GM06990 (cell line): Measurements from ENCODE around the gene TMEFF2.

Source experiments
- DNase-seq: peaks from one replicate; pipeline ENCODE4 v3.0.0-alpha.2; 2011; ENCODE audit not compliant: insufficient read length; ENCODE audit errors: extremely low read depth
- H3K27me3 ChIP-seq: replicated peaks from 2 replicates; pipeline ENCODE4 v1.6.0; 2011; ENCODE audit warnings: low read length; ENCODE audit not compliant: control insufficient read depth, insufficient read depth
- H3K36me3 ChIP-seq: 2 replicates; pipeline ENCODE4 v1.5.1; 2011; ENCODE audit warnings: low read length; ENCODE audit not compliant: control insufficient read depth, insufficient read depth
- H3K4me3 ChIP-seq: replicated peaks from 2 replicates; pipeline ENCODE4 v1.5.1; 2011; ENCODE audit warnings: low read depth, mild to moderate bottlenecking, control low read depth, low read length
- TF ChIP-seq, protein P1 (sequence below): IDR thresholded peaks from 2 replicates; pipeline ENCODE4 v1.5.1; 2011; ENCODE audit warnings: low read length, control low read depth, mild to moderate bottlenecking, inconsistent platforms; ENCODE audit not compliant: insufficient read depth, poor library complexity, severe bottlenecking

Gene TMEFF2

DNA sequence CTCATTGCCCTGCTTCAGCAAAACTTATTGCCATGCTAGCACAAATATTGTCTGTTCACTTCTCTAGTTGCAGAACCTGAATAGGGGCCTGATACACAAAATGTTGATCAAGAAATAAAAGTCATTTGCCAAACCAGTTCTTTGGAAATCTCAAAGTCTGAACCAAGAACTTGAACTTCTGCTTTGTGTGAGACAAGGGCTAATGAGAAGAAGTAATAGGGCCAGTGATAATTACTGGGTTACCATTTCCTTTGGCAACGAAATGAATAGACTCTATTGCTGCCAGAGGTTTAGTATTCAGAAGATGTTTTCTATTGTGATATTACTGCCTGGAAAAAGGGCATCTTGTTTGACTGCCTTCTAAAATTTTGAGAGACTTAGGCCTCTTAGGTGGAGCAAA is 35.0 kb downstream of the TMEFF2 start:
- no peak overlapping the region for H3K4me3 ChIP-seq
- DNase-seq = no peak
- no peaks in the 10 kb centered on the region for H3K36me3 ChIP-seq
- TF ChIP-seq, protein P1, sequence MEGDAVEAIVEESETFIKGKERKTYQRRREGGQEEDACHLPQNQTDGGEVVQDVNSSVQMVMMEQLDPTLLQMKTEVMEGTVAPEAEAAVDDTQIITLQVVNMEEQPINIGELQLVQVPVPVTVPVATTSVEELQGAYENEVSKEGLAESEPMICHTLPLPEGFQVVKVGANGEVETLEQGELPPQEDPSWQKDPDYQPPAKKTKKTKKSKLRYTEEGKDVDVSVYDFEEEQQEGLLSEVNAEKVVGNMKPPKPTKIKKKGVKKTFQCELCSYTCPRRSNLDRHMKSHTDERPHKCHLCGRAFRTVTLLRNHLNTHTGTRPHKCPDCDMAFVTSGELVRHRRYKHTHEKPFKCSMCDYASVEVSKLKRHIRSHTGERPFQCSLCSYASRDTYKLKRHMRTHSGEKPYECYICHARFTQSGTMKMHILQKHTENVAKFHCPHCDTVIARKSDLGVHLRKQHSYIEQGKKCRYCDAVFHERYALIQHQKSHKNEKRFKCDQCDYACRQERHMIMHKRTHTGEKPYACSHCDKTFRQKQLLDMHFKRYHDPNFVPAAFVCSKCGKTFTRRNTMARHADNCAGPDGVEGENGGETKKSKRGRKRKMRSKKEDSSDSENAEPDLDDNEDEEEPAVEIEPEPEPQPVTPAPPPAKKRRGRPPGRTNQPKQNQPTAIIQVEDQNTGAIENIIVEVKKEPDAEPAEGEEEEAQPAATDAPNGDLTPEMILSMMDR = no peak
- no peaks in the 10 kb centered on the region for H3K27me3 ChIP-seq

- Histone ChIP-seq H3K27me3 (no peaks in the 10 kb centered on the region), H3K4me3 (no peak overlapping the region), H3K36me3 (no peaks in the 10 kb centered on the region)
- DNase-seq = no peak
- TF ChIP-seq, protein P1 = no peak
Observed at GRCh38 chr2:192159208-192159607, 35.5 kb downstream of the TMEFF2 start.

GRCh38 chr2:192157776-192158175 is 37.0 kb downstream of the TMEFF2 start:
- H3K36me3 ChIP-seq = no peaks in the 10 kb centered on the region
- TF ChIP-seq, protein P1 = no peak

DNA sequence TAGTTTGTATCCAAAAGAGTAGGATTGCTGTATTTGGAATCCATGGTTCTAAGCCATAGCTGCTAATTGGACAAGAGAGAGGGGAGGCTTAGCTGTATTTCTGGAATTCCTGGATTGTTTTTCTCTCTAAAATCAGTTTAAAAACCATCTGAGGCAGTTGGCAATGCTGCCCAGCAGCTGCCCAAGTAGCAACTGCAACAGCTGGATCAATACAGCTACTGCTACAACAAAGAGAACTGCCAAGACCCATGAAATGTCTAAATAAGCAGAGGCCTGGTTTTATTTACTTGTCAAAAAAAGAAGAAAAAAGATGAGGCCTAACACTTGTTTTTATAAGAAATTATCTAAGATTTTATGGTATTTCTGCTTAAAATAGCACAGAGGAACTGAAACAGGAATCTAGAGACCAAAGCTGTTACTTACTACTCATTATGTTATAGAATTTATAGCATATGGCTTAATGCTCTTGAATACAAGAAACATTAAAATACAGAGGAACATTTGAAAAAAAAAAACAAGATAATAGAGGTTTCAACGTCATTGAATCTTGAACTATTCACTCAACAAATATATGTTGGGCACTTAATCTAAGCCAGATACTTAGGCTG is 39.1 kb downstream of the TMEFF2 start:
- H3K36me3 ChIP-seq = no peaks in the 10 kb centered on the region
- H3K27me3 ChIP-seq = no peaks in the 10 kb centered on the region
- DNase-seq = no peak
- H3K4me3 ChIP-seq = no peak overlapping the region
- TF ChIP-seq, protein P1 = no peak

More at GRCh38 chr2:192157776-192158175, 37.0 kb downstream of the TMEFF2 start:
- DNase-seq = no peak
- H3K4me3 ChIP-seq = no peak overlapping the region
- no peaks in the 10 kb centered on the region for H3K27me3 ChIP-seq

DNA sequence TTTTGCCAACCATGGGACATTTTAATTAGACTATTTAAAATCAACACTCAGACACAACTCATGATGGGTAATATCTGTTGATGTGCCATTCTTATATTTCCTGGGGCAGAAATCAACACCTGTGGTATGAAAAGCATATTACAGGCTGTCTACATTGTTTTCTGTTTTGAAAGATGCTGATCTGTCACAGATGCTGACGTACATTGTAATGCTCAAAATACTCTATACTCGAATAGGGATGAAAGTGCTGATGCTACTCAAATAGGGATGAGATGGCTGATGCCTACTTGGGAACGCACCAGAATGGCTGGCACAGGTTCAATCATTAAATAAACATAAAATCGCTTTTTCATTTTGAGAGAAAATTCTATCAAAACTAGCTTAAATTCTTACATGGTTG is 41.2 kb downstream of the TMEFF2 start:
- no peak for DNase-seq
- Histone ChIP-seq H3K27me3 (no peaks in the 10 kb centered on the region), H3K4me3 (no peak overlapping the region), H3K36me3 (no peaks in the 10 kb centered on the region)
- TF ChIP-seq, protein P1 = no peak

DNA sequence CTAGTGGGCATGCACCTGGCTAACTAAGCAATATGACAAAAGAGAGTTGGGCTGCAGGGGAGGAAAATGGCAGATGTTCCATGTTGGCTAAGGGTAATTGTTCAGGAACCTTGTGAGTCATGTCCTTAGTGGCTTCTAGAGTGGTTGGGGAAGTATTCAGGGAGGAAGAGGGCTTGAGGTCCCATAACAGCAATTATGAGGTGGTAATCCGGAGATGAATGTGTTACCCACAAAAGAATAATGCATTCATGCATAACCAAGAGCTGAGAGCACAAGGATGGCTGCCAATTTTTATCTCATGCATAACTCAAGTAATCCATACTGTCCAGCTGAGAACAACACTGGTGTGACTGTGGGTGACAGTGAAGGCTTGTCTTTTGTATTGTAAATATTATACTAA is 42.9 kb downstream of the TMEFF2 start:
- TF ChIP-seq, protein P1 = no peak
- Histone ChIP-seq H3K27me3 (no peaks in the 10 kb centered on the region), H3K36me3 (no peaks in the 10 kb centered on the region), H3K4me3 (no peak overlapping the region)
- no peak for DNase-seq
